NB4 (cell line): ENCODE measurements around the gene CEP131.

Experiments
- CTCF ChIP-seq: IDR thresholded peaks from one replicate; pipeline ENCODE4 v1.5.1; 2012; ENCODE audit warnings: low read depth, low read length
- MAX ChIP-seq: IDR thresholded peaks from 2 replicates; pipeline ENCODE4 v1.6.1; 2011; ENCODE audit warnings: low read depth, low read length
- MYC ChIP-seq: IDR thresholded peaks from 2 replicates; pipeline ENCODE4 v1.6.1; 2011; ENCODE audit warnings: low read depth, low read length
- POLR2A ChIP-seq: IDR thresholded peaks from 2 replicates; pipeline ENCODE4 v1.6.1; 2011; ENCODE audit warnings: mild to moderate bottlenecking; ENCODE audit not compliant: insufficient read length; ENCODE audit errors: extremely low read depth

- TF ChIP-seq CTCF (no peak), POLR2A (no peak), MAX (no peak), MYC (no peak)
Measured at GRCh38 chr17:81234506-81234855, 11.7 kb upstream of the CEP131 start.
